ENCODE data around the gene FIP1L1.

The FIP1L1 gene

DNA sequence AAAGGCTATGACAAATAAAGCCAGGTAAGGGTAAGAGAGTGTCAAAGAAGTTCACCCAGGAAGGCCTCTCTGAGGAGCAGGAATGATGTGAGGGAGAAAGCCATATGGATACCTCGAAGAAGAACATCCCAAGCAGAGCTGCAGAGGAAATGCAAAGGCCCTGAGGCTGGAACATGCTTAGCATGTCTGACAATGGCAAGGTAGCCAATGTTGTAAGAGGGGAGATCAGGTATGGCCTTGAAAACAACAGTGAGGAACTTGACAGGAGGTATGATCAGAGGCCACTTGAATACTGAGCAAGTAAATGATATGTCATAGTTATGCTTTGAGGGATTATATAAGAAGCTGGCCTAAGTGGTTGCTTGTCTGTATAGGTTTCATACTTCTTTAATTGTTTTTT is 15.3 kb upstream of the FIP1L1 start:
- no peak overlapping the region for H3K9ac ChIP-seq (ENCODE audit: low read depth, low read length)
- H3K79me2 ChIP-seq (ENCODE audit: insufficient read depth, low read length), result peaks cover 82% of the 10 kb centered on the region
- peaks cover 6% of the 10 kb centered on the region; the same call in 1 of the 2 replicates for H4K20me1 ChIP-seq (ENCODE audit: insufficient read depth, low read length)
- peaks cover 10% of the 10 kb centered on the region for H3K36me3 ChIP-seq (ENCODE audit: insufficient read depth, low read length)
- H3K27me3 ChIP-seq (ENCODE audit: insufficient read depth, low read length, poor library complexity), result no peaks in the 10 kb centered on the region
- H3K4me1 ChIP-seq (ENCODE audit: insufficient read depth, low read length), result peaks cover 62% of the 10 kb centered on the region
- no peaks in the 10 kb centered on the region for H3K9me3 ChIP-seq (ENCODE audit: insufficient read depth, low read length, severe bottlenecking)
- H3K4me2 ChIP-seq (ENCODE audit: insufficient read depth, low read length), result peak overlapping the region; percentile 78
- peak overlapping the region in 1 of 2 experiments; percentile 44; a peak in 3 of 4 replicates for H3K4me3 ChIP-seq (ENCODE audit: low read depth in 1 of 2, low read length in 2 of 2)
- no peak for DNase-seq
- no peak for TF ChIP-seq EZH2 (IDR thresholded peaks at IDR 0.05; ENCODE audit: borderline replicate concordance, low read depth, low read length, severe bottlenecking)
- TF ChIP-seq, protein P1, sequence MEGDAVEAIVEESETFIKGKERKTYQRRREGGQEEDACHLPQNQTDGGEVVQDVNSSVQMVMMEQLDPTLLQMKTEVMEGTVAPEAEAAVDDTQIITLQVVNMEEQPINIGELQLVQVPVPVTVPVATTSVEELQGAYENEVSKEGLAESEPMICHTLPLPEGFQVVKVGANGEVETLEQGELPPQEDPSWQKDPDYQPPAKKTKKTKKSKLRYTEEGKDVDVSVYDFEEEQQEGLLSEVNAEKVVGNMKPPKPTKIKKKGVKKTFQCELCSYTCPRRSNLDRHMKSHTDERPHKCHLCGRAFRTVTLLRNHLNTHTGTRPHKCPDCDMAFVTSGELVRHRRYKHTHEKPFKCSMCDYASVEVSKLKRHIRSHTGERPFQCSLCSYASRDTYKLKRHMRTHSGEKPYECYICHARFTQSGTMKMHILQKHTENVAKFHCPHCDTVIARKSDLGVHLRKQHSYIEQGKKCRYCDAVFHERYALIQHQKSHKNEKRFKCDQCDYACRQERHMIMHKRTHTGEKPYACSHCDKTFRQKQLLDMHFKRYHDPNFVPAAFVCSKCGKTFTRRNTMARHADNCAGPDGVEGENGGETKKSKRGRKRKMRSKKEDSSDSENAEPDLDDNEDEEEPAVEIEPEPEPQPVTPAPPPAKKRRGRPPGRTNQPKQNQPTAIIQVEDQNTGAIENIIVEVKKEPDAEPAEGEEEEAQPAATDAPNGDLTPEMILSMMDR (IDR thresholded peaks at IDR 0.05; ENCODE audit: borderline replicate concordance, extremely low read depth, low read length, poor library complexity, severe bottlenecking), result no peak
- ATAC-seq (ENCODE audit: insufficient read depth, low read depth), result no peak
- H2AFZ ChIP-seq (ENCODE audit: low read depth, low read length), result no peak overlapping the region
- no peak overlapping the region for H3K27ac ChIP-seq (ENCODE audit: low read length)

DNA sequence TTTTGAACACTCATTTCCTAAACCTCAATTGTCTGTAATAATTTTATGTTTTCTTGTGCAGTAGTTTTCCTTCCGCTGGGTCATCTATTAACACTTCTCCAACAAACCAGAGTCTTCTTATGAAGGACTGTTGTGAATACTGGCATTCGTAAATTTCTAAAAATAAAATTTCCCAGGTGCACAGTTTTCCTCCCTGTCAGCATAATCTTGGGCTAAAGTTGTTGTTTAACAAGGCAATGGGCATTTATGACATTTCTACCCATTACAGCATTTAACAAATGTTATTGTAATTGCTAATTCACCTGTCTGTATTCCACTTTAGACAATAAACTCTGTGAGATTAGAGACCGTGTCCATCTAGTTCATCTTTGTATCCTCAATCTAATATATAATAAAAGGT is 12.8 kb upstream of the FIP1L1 start:
- Histone ChIP-seq H3K4me2 (ENCODE audit: insufficient read depth, low read length) (peak overlapping the region; percentile 78), H3K27ac (ENCODE audit: low read length) (no peak overlapping the region), H3K9ac (ENCODE audit: low read depth, low read length) (peak overlapping the region; percentile 67), H3K27me3 (ENCODE audit: insufficient read depth, low read length, poor library complexity) (no peaks in the 10 kb centered on the region), H4K20me1 (ENCODE audit: insufficient read depth, low read length) (peaks cover 5% of the 10 kb centered on the region; the same call in 1 of the 2 replicates), H2AFZ (ENCODE audit: low read depth, low read length) (no peak overlapping the region), H3K9me3 (ENCODE audit: insufficient read depth, low read length, severe bottlenecking) (no peaks in the 10 kb centered on the region), H3K4me1 (ENCODE audit: insufficient read depth, low read length) (peaks cover 58% of the 10 kb centered on the region), H3K79me2 (ENCODE audit: insufficient read depth, low read length) (peaks cover 62% of the 10 kb centered on the region), H3K36me3 (ENCODE audit: insufficient read depth, low read length) (peaks cover 10% of the 10 kb centered on the region), H3K4me3 (ENCODE audit: low read depth in 1 of 2, low read length in 2 of 2) (peak overlapping the region; percentile 86 to 97; a peak in 2 of 4 replicates)
- DNase-seq, result no peak
- TF ChIP-seq EZH2 (IDR thresholded peaks at IDR 0.05; ENCODE audit: borderline replicate concordance, low read depth, low read length, severe bottlenecking), result no peak
- TF ChIP-seq, protein P1 (IDR thresholded peaks at IDR 0.05; ENCODE audit: borderline replicate concordance, extremely low read depth, low read length, poor library complexity, severe bottlenecking), result no peak
- ATAC-seq (ENCODE audit: insufficient read depth, low read depth), result no peak

DNA sequence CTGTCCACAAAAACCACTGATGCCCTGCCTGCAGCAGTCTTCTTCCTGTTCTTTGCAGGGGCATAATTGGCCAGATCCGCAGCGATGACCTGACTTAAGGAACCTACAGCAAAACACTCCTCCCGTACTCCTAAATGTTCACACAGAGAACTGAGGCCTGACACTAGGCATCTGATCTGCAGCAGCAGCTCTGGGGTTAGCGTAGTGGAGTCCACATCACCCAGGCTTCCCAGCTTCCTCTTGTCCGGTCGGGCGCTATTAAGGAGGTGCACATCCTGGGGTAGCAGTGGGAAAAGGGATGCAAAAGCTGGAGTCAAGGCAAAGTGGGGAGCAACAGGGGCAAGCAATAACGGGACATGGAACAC is 12.3 kb upstream of the FIP1L1 start:
- Histone ChIP-seq H3K4me3 (ENCODE audit: low read depth in 1 of 2, low read length in 2 of 2) (peak overlapping the region; percentile 86 to 97), H3K27me3 (ENCODE audit: insufficient read depth, low read length, poor library complexity) (no peaks in the 10 kb centered on the region), H2AFZ (ENCODE audit: low read depth, low read length) (peak overlapping the region; percentile 90), H3K27ac (ENCODE audit: low read length) (peak overlapping the region; percentile 66), H3K4me1 (ENCODE audit: insufficient read depth, low read length) (peaks cover 56% of the 10 kb centered on the region), H4K20me1 (ENCODE audit: insufficient read depth, low read length) (peaks cover 3% of the 10 kb centered on the region; the same call in 1 of the 2 replicates), H3K9me3 (ENCODE audit: insufficient read depth, low read length, severe bottlenecking) (no peaks in the 10 kb centered on the region), H3K36me3 (ENCODE audit: insufficient read depth, low read length) (peaks cover 10% of the 10 kb centered on the region), H3K4me2 (ENCODE audit: insufficient read depth, low read length) (peak overlapping the region; percentile 78), H3K79me2 (ENCODE audit: insufficient read depth, low read length) (peaks cover 57% of the 10 kb centered on the region), H3K9ac (ENCODE audit: low read depth, low read length) (peak overlapping the region; percentile 67)
- peak; percentile 21; the same call in 2 of the 3 replicates for ATAC-seq (ENCODE audit: insufficient read depth, low read depth)
- peak; percentile 26 for DNase-seq
- TF ChIP-seq, protein P1 (IDR thresholded peaks at IDR 0.05; ENCODE audit: borderline replicate concordance, extremely low read depth, low read length, poor library complexity, severe bottlenecking), result no peak
- TF ChIP-seq EZH2 (IDR thresholded peaks at IDR 0.05; ENCODE audit: borderline replicate concordance, low read depth, low read length, severe bottlenecking), result no peak

All from DND-41 (cell line).